Measurements from ENCODE around the gene RAB4B.
A peak's percentile ranks its signal among the peaks of the same experiment; 100 is the strongest.
"Not testable (repeated sequence)": the region's sequence is repeated elsewhere in the genome, so short reads cannot be mapped to it uniquely, and the experiment has no call there.

RAB4B gene

DNA sequence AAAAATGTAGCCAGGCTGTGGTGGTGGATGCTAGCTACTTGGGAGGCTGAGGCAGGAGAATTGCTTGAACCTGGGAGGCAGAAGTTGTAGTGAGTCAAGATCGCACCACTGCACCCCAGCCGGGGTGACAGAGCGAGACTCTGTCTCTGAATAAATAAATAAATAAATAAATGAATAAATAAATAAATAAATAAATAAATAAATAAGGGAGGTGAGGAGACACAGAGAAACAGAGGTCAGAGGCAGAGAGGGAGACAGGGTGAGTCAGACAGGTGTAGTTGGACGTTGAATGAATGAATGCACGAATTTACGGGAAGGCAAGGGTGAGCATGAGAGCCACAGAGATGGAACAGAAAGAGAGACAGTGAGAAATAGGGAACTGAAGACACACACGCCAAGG is 3.1 kb downstream of the RAB4B start:
- DNase-seq = no peak

DNA sequence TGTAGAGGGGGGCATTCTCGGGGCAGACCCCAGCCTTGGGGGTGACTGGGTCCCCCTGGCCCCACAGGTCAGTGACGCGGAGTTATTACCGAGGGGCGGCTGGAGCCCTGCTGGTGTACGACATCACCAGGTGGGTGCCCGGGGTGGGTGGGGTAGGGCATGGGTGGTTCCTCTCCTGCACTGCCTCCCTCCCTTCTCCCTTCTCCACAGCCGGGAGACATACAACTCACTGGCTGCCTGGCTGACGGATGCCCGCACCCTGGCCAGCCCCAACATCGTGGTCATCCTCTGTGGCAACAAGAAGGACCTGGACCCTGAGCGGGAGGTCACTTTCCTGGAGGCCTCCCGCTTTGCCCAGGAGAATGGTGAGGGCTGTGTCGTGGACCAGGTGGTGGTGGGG is 5.7 kb downstream of the RAB4B start:
- DNase-seq = no peak

DNA sequence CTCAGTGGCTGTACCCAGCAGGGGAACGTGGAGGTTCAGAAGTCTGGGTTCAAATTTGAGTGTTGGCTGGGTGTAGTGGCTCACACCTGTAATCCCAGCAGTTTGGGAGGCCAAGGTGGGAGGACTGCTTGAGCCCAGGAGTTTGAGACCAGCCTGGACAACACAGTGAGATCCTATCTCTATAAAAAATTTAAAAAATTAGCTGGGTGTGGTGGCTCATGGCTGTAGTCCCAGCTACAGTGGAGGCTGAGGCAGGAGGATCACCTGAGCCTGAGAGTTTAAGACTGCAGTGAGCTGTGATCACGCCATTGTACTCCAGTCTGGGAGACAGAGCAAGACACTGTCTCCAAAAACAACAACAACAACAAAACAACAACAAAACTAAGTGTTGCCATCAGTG is 6.1 kb downstream of the RAB4B start:
- not testable (repeated sequence) for DNase-seq

DNA sequence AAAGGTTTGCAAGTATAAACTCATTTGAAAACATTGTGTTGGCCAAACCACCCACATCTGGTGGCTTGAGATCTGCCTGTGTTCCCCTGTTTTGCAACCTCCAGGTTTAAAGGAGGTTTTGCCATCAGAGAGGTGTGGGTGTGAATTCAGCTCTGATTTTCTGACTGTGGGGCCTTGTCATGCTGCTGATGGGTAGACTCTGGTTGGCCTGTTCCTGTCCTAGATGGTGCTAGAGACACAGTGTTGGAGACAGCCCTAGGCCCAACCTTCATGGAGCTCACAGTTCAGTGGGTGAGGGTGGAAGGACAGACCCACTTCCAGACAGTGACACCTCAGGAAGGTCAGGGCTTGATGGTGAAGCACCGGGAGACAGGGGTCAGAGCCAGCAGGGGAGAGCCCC is 7.5 kb downstream of the RAB4B start:
- no peak for DNase-seq

DNA sequence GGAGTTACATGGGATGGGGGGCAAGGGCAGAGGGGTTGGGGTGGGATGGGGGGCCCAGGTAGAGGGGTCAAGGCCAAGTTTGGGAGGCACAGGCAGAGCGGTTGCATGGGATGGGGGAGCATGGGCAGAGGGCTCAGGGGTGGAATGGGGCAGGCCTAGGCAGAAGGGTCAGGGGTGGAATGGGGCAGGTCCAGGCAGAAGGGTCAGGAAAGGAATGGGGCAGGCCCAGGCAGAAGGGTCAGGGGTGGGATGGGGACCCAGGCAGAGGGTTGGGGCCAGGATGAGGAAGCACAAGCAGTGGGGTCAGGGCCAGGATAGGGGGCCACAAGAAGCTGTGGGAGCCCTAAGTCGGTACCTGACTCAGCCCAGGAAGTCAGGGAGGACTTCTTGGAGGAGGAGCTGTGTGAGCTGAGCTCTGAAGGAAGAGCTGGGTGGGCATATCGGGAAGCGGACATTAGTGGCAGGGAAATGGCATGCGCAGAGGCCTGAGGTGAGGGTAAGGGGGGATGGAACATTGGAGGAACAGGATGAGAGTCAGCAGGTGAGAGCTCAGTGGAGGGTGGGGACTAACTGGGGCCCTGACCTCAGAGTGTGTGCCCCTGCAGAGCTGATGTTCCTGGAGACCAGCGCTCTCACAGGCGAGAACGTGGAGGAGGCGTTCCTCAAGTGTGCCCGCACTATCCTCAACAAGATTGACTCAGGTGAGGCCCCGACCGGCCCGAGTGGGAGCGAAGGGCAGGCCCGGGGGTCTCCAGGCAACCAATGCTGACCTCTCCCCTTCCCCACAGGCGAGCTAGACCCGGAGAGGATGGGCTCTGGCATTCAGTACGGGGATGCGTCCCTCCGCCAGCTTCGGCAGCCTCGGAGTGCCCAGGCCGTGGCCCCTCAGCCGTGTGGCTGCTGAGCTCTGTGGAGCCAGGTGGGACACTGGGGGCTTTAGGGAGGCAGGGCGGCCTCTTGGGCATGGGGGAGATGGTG is 8.3 kb downstream of the RAB4B start:
- no peak for DNase-seq

DNA sequence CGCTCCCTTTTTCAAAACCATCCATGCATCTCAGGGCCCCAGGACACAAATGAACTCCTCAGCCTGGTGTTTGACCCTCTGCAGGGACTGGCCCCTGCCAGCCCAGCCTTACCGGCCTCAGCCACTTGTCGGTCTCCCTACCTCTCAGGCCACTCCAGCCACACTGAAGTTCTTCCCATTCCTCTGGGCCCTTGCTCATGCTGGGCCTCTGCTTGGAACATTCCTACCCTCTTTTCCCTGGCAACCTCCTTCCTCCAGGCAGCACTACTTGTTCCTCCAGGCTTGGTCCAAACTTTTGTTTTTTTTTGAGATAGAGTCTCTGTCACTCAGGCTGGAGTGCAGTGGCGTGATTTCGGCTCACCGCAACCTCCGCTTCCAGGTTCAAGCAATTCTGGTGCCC is 13.3 kb downstream of the RAB4B start:
- no peak for DNase-seq

DNA sequence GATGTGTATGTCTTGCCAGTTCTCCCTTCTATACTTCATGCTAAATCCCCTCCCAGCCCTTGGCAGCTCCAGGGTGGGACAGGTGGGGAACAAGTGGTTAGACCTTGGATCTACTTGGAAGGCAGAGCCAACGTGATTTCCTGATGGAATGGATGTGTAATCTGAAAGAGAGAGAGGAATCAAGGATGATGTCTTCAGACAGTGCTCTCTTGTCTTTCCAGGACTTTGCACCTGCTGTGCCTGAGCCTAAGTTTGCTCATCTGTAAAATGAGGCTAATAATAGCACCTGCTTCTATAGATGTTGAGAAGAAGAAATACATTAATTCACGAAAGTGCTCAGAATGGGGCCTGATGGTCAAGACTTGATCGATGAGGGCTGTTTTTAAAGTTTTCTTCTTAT is 13.9 kb downstream of the RAB4B start:
- DNase-seq = no peak

- no peak for DNase-seq
These were observed 19.3 kb downstream of the RAB4B start for GRCh38 chr19:40797166-40797962.

GRCh38 chr19:40797963-40798682 is 20.1 kb downstream of the RAB4B start:
- peak; percentile 77 for DNase-seq

DNA sequence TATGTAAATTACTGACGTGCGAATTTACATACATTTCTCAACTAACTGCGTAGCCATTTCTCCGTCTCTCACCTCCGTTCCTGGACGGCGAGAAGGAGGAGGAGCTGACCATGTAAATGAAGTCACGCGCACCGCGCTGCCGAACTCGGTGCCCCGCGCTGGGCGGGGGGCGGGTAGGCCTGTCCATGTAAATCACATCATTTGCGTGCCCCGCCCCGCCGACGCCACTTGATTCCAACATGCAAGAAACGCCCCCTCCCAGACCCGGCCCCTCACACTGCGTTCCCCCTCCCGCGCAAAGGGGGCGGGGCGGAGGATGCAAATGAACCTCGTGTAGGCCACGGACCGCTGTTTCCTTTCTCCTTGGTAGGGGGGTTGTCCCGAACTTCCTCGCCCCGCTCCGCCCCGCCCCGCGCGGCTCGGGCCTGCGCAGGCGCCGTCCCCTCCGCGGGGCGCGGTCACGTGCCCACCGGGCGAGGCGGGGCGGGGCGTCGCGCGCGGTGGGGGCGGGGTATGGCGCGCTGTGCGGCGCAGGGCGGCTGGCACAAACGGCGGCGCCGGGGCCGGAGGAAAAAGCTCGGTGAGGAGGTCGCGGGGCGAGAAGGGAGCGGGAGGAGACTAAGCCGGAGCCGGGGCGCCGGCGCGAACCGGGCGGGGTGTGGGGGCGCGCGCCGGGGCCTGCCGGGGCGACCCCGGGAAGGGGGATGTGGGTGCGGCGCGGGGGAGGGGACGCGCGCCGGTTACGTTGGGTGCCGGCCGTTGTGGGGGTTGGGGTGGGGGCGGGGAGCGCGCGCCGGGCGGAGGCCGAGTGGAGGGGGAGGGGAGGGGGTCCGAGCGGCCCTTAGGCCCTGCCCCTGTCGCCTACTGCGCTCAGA is 20.9 kb downstream of the RAB4B start, which contains the start of gene EGLN2:
EGLN2 (plus strand) TSS at position 509 of the 875 bp plus-strand sequence. CDS start 1,382 bp downstream, outside the sequence.
- DNase-seq = peak; percentile 100

DNA sequence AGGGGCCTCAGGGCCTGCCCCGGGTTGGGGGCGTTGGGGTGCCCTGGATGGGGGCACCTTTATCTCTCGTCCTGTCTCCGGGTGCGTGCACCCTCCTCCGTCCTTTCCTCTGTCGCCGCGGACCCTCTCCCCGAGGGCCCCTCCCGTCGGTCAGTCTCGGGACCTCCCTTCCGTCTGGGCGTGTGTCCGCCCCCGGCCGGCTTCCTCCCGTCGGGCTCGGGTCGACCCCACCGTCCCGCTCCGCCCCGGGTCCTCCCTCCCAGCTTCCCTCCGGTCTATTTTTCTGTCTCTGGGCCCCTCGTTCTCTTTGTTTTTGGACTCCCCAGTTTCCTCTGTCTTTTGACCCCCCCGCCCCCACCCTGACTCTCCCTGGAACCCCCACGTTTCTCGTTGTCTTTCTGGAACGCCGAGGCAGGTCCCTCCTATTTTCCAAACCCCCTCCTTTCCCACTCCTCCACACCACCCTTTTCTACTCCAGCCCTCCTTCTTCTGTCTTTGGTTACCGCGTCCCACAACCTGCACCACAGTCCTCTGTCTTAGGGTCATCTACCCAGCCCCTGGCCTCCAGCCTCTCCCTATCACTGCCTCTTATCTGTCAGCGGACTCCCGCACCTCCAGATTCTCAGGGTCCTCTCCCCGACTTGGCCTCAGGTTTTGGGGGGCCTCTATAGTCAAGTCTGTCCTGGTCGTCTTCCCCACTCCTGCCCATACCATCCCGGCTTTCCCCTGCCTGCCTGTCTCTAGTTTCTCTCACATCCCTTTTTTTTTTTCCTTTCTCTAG is 21.7 kb downstream of the RAB4B start:
- peak; percentile 36 for DNase-seq

GRCh38 chr19:40800339-40800996 is 22.4 kb downstream of the RAB4B start:
- no peak for DNase-seq

DNA sequence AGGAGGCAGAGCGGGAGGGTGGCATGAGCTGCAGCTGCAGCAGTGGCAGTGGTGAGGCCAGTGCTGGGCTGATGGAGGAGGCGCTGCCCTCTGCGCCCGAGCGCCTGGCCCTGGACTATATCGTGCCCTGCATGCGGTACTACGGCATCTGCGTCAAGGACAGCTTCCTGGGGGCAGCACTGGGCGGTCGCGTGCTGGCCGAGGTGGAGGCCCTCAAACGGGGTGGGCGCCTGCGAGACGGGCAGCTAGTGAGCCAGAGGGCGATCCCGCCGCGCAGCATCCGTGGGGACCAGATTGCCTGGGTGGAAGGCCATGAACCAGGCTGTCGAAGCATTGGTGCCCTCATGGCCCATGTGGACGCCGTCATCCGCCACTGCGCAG is 22.9 kb downstream of the RAB4B start:
- no peak for DNase-seq

DNA sequence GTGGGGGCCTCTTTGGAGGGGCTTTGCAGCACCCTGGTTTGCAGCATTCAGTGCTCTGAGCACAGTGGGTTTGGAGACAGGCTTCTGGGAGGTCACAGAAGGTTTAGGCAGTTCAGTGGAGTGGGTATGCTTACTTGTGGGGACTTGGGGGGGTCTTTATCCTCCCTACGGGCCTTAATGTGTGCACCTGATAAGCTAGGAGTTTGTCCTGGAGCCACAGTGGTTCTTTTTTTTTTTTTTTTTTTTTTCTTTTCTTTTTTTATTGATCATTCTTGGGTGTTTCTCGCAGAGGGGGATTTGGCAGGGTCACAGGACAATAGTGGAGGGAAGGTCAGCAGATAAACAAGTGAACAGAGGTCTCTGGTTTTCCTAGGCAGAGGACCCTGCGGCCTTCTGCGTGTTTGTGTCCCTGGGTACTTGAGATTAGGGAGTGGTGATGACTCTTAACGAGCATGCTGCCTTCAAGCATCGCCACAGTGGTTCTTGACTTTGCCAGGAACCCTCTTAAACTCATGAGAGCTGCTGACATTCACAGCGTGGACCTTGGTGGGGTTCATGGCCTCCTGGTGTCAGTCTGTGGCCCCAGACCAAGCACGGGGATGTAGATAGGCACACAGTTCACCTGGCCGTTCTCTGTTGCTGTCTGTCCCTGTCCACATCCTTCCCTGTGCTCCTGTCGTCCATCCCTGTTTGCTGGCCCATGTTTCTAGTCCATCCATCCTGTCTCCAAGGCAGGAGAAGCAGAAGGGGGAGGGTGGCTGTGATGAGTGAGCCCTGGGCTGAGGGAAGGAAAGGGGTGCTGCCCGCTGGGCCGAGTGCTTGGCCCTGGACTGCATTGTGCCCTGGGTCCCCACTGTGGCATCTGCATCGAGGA is 23.6 kb downstream of the RAB4B start:
- DNase-seq = no peak

- peak; percentile 31 for DNase-seq
These were observed 24.5 kb downstream of the RAB4B start for GRCh38 chr19:40802300-40803169.

DNA sequence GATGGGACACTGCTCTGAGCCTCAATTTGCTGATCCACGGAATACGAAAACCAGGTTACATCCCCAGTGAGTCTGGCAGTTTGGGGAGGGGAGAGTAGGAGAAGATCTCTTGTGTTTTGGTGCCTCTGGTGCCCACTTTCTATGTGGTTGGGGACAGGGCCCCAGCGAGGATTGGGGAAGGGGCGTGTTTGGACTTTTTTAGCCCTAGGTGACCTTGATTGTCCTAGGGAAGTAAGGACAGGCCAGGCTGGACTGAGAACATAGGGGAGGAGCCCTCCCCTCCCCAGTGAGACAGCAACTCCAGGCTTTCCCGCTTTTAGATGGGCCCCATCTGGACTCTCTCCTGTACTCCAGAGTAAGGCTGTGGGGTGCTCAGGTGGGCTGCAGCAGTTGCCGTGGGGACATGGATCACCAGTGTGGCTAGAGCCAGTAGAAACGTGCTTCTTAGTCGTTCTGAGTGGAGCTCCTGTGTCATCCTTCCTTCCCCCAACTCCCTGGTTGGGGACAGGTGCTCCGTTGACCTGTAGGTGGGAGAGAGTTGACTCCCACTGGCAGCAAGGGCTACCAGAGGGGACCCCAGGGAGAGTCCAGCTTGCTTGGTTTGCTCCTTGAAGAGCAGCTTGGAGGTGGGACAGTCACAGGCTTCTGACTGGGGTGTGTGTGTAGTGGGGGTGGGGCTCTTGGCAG is 25.3 kb downstream of the RAB4B start:
- DNase-seq = no peak

DNA sequence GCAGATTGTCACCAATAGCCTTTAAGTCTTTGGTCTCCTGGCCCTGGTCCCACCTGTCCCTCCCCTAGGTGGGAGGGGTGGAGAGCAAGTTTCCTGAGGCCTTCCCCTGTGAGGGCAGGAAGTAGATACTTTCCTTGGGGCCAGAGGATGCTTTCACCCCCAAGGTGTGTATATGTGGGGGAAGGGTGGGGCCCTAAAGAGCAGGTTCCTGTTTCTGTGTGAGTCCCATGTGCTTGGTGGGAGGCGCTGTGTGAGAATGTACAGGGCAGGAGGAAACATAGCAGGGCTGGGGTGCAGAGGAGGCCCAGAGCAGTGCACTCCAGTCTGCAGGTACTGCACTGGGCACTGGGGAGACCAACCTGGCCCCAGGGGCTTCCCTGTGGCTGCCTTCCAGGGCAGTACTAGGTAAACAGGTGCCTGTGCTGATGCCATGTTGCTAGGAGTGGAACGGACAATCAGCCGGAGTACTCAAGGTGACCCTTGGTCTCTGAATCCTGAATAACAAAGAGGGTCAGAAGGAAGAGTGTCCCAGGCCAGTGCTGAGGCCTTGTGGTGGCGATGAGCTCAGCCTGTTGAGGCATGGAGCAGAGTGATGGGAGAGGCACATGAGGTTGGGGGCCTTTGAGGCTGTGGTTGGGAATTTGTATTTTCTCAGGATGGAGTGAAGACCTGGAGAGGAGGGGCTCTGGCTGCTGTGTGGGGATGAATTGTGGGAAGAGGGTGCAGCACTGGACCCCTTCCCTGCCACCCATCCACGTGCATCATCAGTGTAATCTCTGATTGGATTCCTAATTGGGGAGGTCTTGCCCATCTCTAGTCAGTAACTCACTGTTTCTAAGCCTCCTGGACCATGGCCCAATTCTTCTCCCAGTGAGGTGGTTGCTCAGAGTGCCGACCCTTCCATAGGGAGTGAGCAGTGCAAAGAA is 26.1 kb downstream of the RAB4B start:
- DNase-seq = peak; percentile 77
